ENCODE data around the gene ATP8B3.

- TF ChIP-seq POLR2A (IDR thresholded peaks at IDR 0.05) (no peak), EP300 (IDR thresholded peaks at IDR 0.05; ENCODE audit: low read depth) (no peak), CTCF (IDR thresholded peaks at IDR 0.05) (no peak)
Observed at GRCh38 chr19:1841209-1841924, 29.3 kb upstream of the ATP8B3 start.
